ENCODE data around the gene PTPRCAP. TPM values are rescaled to one million over a fixed set of nuclear protein-coding genes. Genes with fewer than 3 reads are reported as not detected.
"Not testable (repeated sequence)": the region's sequence is repeated elsewhere in the genome, so short reads cannot be mapped to it uniquely, and the experiment has no call there.

Gene PTPRCAP
- total RNA-seq, 4 donors from 2014 or later: 17.3 to 56.9 (median 21.7) TPM

GRCh38 chr11:67466367-67466766 is 28.9 kb upstream of the PTPRCAP start:
- Histone ChIP-seq H3K36me3 (no peaks in the 10 kb centered on the region), H3K4me3 (no peak overlapping the region), H3K27ac (peak overlapping the region in 1 of 4 donors; percentile 95), H3K27me3 (no peaks in the 10 kb centered on the region), H3K4me1 (peaks cover 0 to 34% (median 13%) of the 10 kb centered on the region in 4 donors), H3K9me3 (no peaks in the 10 kb centered on the region)
- no peak for DNase-seq
- TF ChIP-seq POLR2A (IDR thresholded peaks at IDR 0.05): no peak
- TF ChIP-seq, protein P1, sequence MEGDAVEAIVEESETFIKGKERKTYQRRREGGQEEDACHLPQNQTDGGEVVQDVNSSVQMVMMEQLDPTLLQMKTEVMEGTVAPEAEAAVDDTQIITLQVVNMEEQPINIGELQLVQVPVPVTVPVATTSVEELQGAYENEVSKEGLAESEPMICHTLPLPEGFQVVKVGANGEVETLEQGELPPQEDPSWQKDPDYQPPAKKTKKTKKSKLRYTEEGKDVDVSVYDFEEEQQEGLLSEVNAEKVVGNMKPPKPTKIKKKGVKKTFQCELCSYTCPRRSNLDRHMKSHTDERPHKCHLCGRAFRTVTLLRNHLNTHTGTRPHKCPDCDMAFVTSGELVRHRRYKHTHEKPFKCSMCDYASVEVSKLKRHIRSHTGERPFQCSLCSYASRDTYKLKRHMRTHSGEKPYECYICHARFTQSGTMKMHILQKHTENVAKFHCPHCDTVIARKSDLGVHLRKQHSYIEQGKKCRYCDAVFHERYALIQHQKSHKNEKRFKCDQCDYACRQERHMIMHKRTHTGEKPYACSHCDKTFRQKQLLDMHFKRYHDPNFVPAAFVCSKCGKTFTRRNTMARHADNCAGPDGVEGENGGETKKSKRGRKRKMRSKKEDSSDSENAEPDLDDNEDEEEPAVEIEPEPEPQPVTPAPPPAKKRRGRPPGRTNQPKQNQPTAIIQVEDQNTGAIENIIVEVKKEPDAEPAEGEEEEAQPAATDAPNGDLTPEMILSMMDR (IDR thresholded peaks at IDR 0.05): no peak

- H3K36me3 ChIP-seq, H3K9me3 ChIP-seq, DNase-seq, H3K27me3 ChIP-seq: not testable (repeated sequence)
- Histone ChIP-seq H3K4me1 (peaks cover 0 to 34% (median 14%) of the 10 kb centered on the region in 4 donors), H3K4me3 (peak overlapping the region in 3 of 4 donors; percentile 70 to 82 (median 78)), H3K27ac (peak overlapping the region; percentile 90 to 98 (median 94))
Observed at GRCh38 chr11:67465530-67465929, 28.0 kb upstream of the PTPRCAP start.

DNA sequence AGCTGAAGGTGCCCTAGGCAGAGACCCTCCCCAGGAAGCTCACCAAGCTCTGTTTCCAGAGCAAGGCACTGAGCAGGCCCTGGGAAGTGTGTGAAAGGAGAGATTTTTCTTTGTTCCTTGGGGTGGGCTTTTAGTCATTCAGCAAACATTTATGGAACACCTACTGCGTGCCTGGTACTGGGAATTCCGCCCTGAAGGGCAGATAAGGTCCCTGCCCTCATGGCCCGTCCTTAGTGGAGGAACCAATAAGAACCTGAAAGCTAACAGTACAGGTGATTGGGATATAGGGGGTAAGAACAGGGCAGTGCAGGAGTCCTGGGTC is 27.7 kb upstream of the PTPRCAP start:
- Histone ChIP-seq H3K36me3 (no peaks in the 10 kb centered on the region), H3K4me3 (peak overlapping the region; percentile 59 to 82 (median 74)), H3K9me3 (no peaks in the 10 kb centered on the region), H3K27me3 (no peaks in the 10 kb centered on the region), H3K27ac (peak overlapping the region; percentile 90 to 98 (median 94)), H3K4me1 (peaks cover 0 to 34% (median 15%) of the 10 kb centered on the region in 4 donors)
- TF ChIP-seq, protein P1 (IDR thresholded peaks at IDR 0.05): no peak
- no peak for TF ChIP-seq POLR2A (IDR thresholded peaks at IDR 0.05)
- no peak for DNase-seq

DNA sequence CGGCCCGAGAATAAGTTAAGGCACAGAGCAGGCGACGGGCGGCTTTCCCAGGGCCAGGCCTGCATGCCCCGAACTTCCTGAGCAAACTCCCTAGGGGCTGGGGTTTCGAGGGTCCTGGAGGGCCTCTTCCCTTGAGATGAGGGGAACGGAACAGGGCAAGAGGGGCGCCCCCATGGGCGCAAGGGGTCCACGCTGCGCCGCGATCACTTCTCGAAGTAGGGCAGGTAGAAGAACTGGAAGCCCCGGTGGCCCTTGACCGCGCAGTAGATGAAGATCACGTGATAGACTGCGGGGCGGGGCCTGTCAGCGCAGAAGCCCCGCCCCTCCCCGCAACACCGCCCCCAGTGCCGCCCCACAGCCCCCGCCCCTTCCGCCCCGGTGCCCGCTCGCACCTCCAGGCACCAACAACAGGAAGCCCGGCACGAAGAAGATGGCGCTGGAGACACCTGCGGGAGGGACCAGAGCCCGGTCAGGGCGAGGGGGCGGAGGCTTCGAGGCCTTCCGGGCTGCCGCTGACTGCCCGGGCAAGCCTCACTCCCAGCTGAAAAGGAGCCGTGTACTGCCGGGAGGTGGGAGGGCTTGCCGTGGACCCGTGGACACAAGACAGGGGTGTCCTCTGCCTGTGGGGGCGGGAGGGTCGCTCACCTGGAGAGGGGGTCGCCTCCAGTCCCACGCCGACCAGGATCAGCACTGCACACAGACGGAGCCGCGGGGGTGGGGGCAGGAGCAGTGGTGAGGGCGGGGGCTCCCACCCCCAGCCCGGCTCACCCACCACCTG is 27.1 kb upstream of the PTPRCAP start:
- TF ChIP-seq, protein P1 (IDR thresholded peaks at IDR 0.05): peak in 1 of 6 experiments; percentile 9
- TF ChIP-seq POLR2A (IDR thresholded peaks at IDR 0.05): peak; percentile 72 to 86
- Histone ChIP-seq H3K4me1 (peaks cover 0 to 29% (median 16%) of the 10 kb centered on the region in 4 donors), H3K27me3 (no peaks in the 10 kb centered on the region), H3K9me3 (no peaks in the 10 kb centered on the region), H3K36me3 (no peaks in the 10 kb centered on the region), H3K27ac (peak overlapping the region; percentile 90 to 98 (median 94)), H3K4me3 (peak overlapping the region; percentile 59 to 82 (median 74))
- DNase-seq: peak; percentile 96 to 97 (median 97)

DNA sequence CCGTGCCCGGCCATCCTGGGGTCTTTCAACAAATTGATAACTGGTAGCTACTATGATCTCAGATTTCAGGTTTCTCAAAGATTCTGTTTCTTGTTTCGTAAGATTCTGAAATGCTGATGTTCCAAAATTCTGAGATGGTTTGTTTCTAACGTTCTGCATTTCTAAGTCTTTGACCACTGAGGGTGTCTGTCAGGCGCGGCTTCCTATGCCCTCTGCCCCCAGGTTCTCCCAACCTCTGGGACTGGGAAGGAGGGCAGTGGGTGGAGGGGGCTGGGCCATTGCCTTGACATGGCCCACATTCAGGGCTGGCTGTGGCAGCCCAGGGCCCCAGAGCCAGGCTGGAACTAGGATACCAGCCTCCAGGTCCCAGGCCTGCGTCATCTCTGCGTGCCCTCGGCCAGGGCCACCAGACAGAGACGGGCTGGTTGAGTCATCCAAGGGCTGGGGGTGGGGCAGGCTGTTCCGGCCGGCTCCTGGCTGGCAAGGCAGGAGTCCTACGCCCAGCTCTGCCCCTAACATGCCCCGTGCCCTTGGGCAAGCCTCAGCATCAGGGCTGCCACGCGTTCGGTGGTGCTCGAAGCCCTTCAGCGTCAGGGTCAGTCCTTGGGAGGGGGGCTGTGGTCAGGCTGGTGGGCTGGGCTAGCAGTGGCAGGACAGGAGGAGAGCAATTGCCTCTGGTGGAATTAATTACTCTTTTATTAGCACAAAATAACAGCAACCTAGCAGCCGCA is 26.4 kb upstream of the PTPRCAP start:
- H3K4me1 ChIP-seq: peaks cover 0 to 28% (median 19%) of the 10 kb centered on the region in 4 donors
- no peaks in the 10 kb centered on the region for H3K36me3 ChIP-seq
- H3K27ac ChIP-seq: peak overlapping the region; percentile 90 to 98 (median 94)
- H3K9me3 ChIP-seq: no peaks in the 10 kb centered on the region
- H3K27me3 ChIP-seq: no peaks in the 10 kb centered on the region
- peak overlapping the region; percentile 59 to 82 (median 74) for H3K4me3 ChIP-seq
- TF ChIP-seq, protein P1 (IDR thresholded peaks at IDR 0.05): no peak
- TF ChIP-seq POLR2A (IDR thresholded peaks at IDR 0.05): peak; percentile 31 to 43
- DNase-seq: peak in 2 of 3 donors; percentile 91

DNA sequence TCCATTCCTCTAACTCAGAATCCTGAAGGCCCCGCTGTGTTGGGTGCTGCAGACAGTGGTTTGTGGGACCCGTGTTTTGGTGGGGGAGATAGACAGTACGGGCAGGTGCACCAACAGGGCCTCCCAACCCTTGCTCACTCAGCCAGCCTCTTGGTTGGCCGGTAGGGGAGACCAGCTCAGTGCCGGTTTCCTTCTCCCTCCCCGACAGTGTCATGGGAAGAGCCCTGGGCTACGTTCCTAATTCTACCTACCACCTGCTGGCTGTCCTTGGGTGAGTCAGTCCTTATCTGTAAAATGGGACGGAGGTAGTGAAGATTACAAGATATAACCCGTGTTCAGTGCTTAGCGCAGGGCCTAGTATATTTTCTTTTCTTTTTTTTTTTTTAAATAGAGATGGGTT is 25.7 kb upstream of the PTPRCAP start:
- H3K4me1 ChIP-seq: peaks cover 0 to 26% (median 17%) of the 10 kb centered on the region in 4 donors
- no peaks in the 10 kb centered on the region for H3K36me3 ChIP-seq
- no peaks in the 10 kb centered on the region for H3K9me3 ChIP-seq
- TF ChIP-seq POLR2A (IDR thresholded peaks at IDR 0.05): no peak
- TF ChIP-seq, protein P1 (IDR thresholded peaks at IDR 0.05): peak in 1 of 6 experiments; percentile 3
- H3K4me3 ChIP-seq: no peak overlapping the region
- H3K27me3 ChIP-seq: no peaks in the 10 kb centered on the region
- H3K27ac ChIP-seq: peak overlapping the region in 1 of 4 donors; percentile 95
- no peak for DNase-seq
